Liver (tissue), 9 donors: ENCODE data around the gene CCDC50. TPM values are rescaled to one million over a fixed set of nuclear protein-coding genes. Genes with fewer than 3 reads are reported as not detected.

Experiments used
- DNase-seq: peaks from one replicate; pipeline ENCODE4 v3.0.0-alpha.2; 2017; ENCODE audit warnings: low spot score
- H3K27ac ChIP-seq, 2 donors: one replicate each; pipeline ENCODE4 v1.7.0; 2013; ENCODE audit warnings: inconsistent platforms in 2 of 2, low read length in 2 of 2, control low read depth in 1 of 2, low read depth in 1 of 2, mild to moderate bottlenecking in 1 of 2
- H3K27me3 ChIP-seq, 4 donors: one replicate each; pipeline versions ENCODE4 v1.6.1 to v1.7.0; 2013; ENCODE audit warnings: low read length in 3 of 4, inconsistent platforms in 1 of 4, mild to moderate bottlenecking in 1 of 4, moderate library complexity in 1 of 4; ENCODE audit not compliant: control insufficient read depth in 4 of 4, insufficient read depth in 4 of 4
- H3K36me3 ChIP-seq, 4 donors: one replicate each; pipeline versions ENCODE4 v1.6.1 to v1.7.0; 2013; ENCODE audit warnings: low read length in 3 of 4, mild to moderate bottlenecking in 3 of 4, low read depth in 1 of 4, moderate library complexity in 1 of 4; ENCODE audit not compliant: control insufficient read depth in 4 of 4, insufficient read depth in 3 of 4
- H3K4me1 ChIP-seq, 4 donors: one replicate each; pipeline versions ENCODE4 v1.6.1 to v1.7.0; 2013; ENCODE audit warnings: low read length in 3 of 4, mild to moderate bottlenecking in 3 of 4, moderate library complexity in 1 of 4; ENCODE audit not compliant: control insufficient read depth in 4 of 4, insufficient read depth in 4 of 4
- H3K4me3 ChIP-seq, 3 donors: one replicate each; pipeline versions ENCODE4 v1.6.1 to v1.7.0; 2013; ENCODE audit warnings: low read length in 3 of 3, control low read depth in 1 of 3, low read depth in 1 of 3, mild to moderate bottlenecking in 1 of 3
- H3K9ac ChIP-seq, 2 donors: one replicate each; pipeline ENCODE4 v1.7.0; 2013; ENCODE audit warnings: low read length in 2 of 2, mild to moderate bottlenecking in 2 of 2, moderate library complexity in 2 of 2, control low read depth in 1 of 2, low read depth in 1 of 2
- H3K9me3 ChIP-seq, 4 donors: one replicate each; pipeline versions ENCODE4 v1.6.1 to v1.7.0; 2013; ENCODE audit warnings: low read length in 3 of 4; ENCODE audit not compliant: control insufficient read depth in 4 of 4
- EGR1 ChIP-seq, 2 donors: IDR thresholded peaks; 2 replicates each; pipeline ENCODE4 v1.6.1; 2016 to 2018; ENCODE audit warnings: antibody characterized with exemption in 2 of 2, low read depth in 2 of 2
- FOXA1 ChIP-seq: IDR thresholded peaks from 2 replicates; pipeline ENCODE4 v1.6.1; 2016; ENCODE audit warnings: antibody characterized with exemption
- FOXA2 ChIP-seq: IDR thresholded peaks from 2 replicates; pipeline ENCODE4 v1.6.1; 2016; ENCODE audit warnings: antibody characterized with exemption
- GABPA ChIP-seq, 2 donors: IDR thresholded peaks in 1 of 2; conservative IDR thresholded peaks in 1 of 2; 2 replicates each; pipeline ENCODE4 v1.6.1; 2016; ENCODE audit warnings: antibody characterized with exemption in 2 of 2, mild to moderate bottlenecking in 1 of 2, moderate library complexity in 1 of 2
- HNF4A ChIP-seq, 2 donors: conservative IDR thresholded peaks; 2 replicates each; pipeline ENCODE4 v1.6.1; 2016; ENCODE audit warnings: antibody characterized with exemption in 2 of 2, mild to moderate bottlenecking in 2 of 2
- HNF4G ChIP-seq: IDR thresholded peaks from 2 replicates; pipeline ENCODE4 v1.6.1; 2016; ENCODE audit warnings: antibody characterized with exemption
- JUND ChIP-seq, 2 donors: IDR thresholded peaks; 2 replicates each; pipeline ENCODE4 v1.6.1; 2016; ENCODE audit warnings: antibody characterized with exemption in 2 of 2
- NR2F2 ChIP-seq: IDR thresholded peaks from 2 replicates; pipeline ENCODE4 v1.6.1; 2016; ENCODE audit warnings: antibody characterized with exemption
- RAD21 ChIP-seq, 2 donors: IDR thresholded peaks; 2 replicates each; pipeline ENCODE4 v1.6.1; 2016; ENCODE audit warnings: antibody characterized with exemption in 2 of 2, mild to moderate bottlenecking in 2 of 2
- RXRA ChIP-seq, 2 donors: IDR thresholded peaks; 2 replicates each; pipeline ENCODE4 v1.6.1; 2017 to 2018; ENCODE audit warnings: antibody characterized with exemption in 2 of 2, mild to moderate bottlenecking in 1 of 2
- SP1 ChIP-seq: IDR thresholded peaks from 2 replicates; pipeline ENCODE4 v1.6.1; 2018; ENCODE audit warnings: antibody characterized with exemption, mild to moderate bottlenecking
- TAF1 ChIP-seq: conservative IDR thresholded peaks from 2 replicates; pipeline ENCODE4 v1.6.1; 2016; ENCODE audit warnings: antibody characterized with exemption, mild to moderate bottlenecking
- YY1 ChIP-seq: IDR thresholded peaks from 2 replicates; pipeline ENCODE4 v1.6.1; 2016; ENCODE audit warnings: antibody characterized with exemption, mild to moderate bottlenecking
- WGBS: extraction: QIAGEN DNeasy Blood & Tissue Kit; methylation state at CpG from one replicate; pipeline ENCODE4 v1.1.7; 2013; 5-methylcytosine and 5-hydroxymethylcytosine counted together
- polyA plus RNA-seq, 2 donors: library from polyadenylated mRNA; stranded (reverse) in 1 of 2; unstranded in 1 of 2; fragments of 200-250 nt in 1 of 2; fragments of >200 nt in 1 of 2; fragmentation: Nextera tagmentation in 1 of 2; extraction: Ambion mirVana in 1 of 2; gene quantifications; one replicate each; pipeline versions ENCODE4 v1.2.1 to v1.2.3, GENCODE V29; 2013 to 2015
- total RNA-seq, 2 donors: library from RNA; depleted of rRNA; stranded (reverse); fragments of >200 nt; gene quantifications; one replicate each; pipeline ENCODE4 v1.2.3, GENCODE V29; 2014
- TF ChIP-seq, protein P1 (sequence below): fragments of 150-350 bp; IDR thresholded peaks from 2 replicates; pipeline ENCODE4 v1.5.1; 2017; ENCODE audit warnings: improper control_type of control experiment, low read depth, low read length; ENCODE audit not compliant: missing input control
- TF ChIP-seq, protein P2 (sequence below): IDR thresholded peaks from 2 replicates; pipeline ENCODE4 v1.6.1; 2016; ENCODE audit warnings: antibody characterized with exemption
- TF ChIP-seq, protein P3 (sequence below): IDR thresholded peaks from 2 replicates; pipeline ENCODE4 v1.6.1; 2016; ENCODE audit warnings: antibody characterized with exemption
- donor health status: healthy.
- donor health status: healthy.
- donor health status: healthy.
- donor health status: healthy.
- donor health status: healthy.

CCDC50 gene
- total and polyA plus RNA-seq, 4 donors = 15.4 to 69.0 (median 33.6) TPM

DNA sequence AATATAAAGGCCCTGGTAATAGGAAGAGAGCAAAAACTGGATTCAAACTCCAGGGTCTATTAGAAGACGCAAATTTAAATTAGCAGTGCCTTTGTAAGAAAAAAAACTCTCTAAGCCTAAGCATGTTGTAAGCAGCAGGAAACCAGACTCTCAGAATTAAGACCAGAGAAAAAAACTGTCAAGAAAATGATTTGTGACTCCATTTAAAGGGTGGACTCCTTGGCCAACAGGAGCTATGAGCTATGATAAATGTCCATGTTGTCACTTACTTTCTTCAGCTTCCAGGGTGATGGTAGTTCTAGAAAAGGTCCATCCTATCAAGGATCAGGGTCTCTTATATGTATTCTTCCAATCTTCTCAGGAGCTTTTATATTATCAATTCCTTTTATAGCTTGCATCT, 34.9 kb upstream of the CCDC50 start:
- WGBS = 100% methylated on average over 1 of the region's 1 CpG
- TF ChIP-seq FOXA2 = no peak
- no peak for TF ChIP-seq RAD21 (IDR thresholded peaks at IDR 0.05)
- TF ChIP-seq, protein P1, sequence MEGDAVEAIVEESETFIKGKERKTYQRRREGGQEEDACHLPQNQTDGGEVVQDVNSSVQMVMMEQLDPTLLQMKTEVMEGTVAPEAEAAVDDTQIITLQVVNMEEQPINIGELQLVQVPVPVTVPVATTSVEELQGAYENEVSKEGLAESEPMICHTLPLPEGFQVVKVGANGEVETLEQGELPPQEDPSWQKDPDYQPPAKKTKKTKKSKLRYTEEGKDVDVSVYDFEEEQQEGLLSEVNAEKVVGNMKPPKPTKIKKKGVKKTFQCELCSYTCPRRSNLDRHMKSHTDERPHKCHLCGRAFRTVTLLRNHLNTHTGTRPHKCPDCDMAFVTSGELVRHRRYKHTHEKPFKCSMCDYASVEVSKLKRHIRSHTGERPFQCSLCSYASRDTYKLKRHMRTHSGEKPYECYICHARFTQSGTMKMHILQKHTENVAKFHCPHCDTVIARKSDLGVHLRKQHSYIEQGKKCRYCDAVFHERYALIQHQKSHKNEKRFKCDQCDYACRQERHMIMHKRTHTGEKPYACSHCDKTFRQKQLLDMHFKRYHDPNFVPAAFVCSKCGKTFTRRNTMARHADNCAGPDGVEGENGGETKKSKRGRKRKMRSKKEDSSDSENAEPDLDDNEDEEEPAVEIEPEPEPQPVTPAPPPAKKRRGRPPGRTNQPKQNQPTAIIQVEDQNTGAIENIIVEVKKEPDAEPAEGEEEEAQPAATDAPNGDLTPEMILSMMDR = no peak
- no peak for TF ChIP-seq SP1
- no peak for TF ChIP-seq JUND (IDR thresholded peaks at IDR 0.05)
- TF ChIP-seq TAF1 = no peak
- TF ChIP-seq HNF4G = no peak
- TF ChIP-seq NR2F2 = no peak
- TF ChIP-seq FOXA1 = no peak
- no peak for TF ChIP-seq HNF4A (conservative IDR thresholded peaks at IDR 0.05)
- no peak for TF ChIP-seq YY1
- no peak for TF ChIP-seq GABPA (IDR thresholded peaks at IDR 0.05 in 1 of 2, conservative IDR thresholded peaks at IDR 0.05 in 1 of 2)
- TF ChIP-seq RXRA (IDR thresholded peaks at IDR 0.05) = no peak
- no peak for TF ChIP-seq EGR1 (IDR thresholded peaks at IDR 0.05; ENCODE audit: low read depth in 2 of 2)
- TF ChIP-seq, protein P2, sequence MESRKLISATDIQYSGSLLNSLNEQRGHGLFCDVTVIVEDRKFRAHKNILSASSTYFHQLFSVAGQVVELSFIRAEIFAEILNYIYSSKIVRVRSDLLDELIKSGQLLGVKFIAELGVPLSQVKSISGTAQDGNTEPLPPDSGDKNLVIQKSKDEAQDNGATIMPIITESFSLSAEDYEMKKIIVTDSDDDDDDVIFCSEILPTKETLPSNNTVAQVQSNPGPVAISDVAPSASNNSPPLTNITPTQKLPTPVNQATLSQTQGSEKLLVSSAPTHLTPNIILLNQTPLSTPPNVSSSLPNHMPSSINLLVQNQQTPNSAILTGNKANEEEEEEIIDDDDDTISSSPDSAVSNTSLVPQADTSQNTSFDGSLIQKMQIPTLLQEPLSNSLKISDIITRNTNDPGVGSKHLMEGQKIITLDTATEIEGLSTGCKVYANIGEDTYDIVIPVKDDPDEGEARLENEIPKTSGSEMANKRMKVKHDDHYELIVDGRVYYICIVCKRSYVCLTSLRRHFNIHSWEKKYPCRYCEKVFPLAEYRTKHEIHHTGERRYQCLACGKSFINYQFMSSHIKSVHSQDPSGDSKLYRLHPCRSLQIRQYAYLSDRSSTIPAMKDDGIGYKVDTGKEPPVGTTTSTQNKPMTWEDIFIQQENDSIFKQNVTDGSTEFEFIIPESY = no peak
- Histone ChIP-seq H3K27me3 (no peaks in the 10 kb centered on the region), H3K9me3 (no peaks in the 10 kb centered on the region), H3K4me3 (no peak overlapping the region), H3K27ac (no peak overlapping the region), H3K9ac (no peak overlapping the region), H3K4me1 (no peaks in the 10 kb centered on the region), H3K36me3 (no peaks in the 10 kb centered on the region)
- no peak for DNase-seq

DNA sequence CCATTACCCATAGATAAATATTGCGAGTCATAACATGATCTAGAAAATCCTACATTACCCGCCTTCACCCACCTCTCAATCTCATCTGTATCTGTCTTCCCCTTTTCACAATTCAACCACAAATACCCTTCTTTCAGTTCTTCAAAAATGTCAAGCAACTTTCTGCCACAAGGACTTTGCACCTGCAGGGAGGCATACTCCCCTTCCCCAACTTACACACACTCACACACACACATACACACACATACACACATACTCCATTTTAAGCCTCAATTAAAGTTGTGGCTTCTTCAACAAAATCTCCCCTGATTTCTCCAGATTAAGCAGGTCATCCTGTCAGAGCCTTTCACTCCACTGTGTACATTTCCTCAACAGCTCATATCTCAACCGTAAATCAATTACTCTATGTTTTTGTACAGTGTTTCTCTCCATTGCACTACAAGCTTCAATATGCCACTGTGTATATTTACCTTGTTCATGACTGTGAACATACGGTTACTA, 33.1 kb upstream of the CCDC50 start:
- no peaks in the 10 kb centered on the region for H3K9me3 ChIP-seq
- no peak overlapping the region for H3K27ac ChIP-seq
- no peaks in the 10 kb centered on the region for H3K4me1 ChIP-seq
- H3K27me3 ChIP-seq = no peaks in the 10 kb centered on the region
- TF ChIP-seq, protein P3, sequence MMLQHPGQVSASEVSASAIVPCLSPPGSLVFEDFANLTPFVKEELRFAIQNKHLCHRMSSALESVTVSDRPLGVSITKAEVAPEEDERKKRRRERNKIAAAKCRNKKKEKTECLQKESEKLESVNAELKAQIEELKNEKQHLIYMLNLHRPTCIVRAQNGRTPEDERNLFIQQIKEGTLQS = no peak
- TF ChIP-seq FOXA2 (no peak), YY1 (no peak)
- H3K9ac ChIP-seq = no peak overlapping the region
- no peak overlapping the region for H3K4me3 ChIP-seq
- no peaks in the 10 kb centered on the region for H3K36me3 ChIP-seq
- WGBS = 72% methylated on average over 4 of the region's 4 CpGs
- no peak for DNase-seq

DNA sequence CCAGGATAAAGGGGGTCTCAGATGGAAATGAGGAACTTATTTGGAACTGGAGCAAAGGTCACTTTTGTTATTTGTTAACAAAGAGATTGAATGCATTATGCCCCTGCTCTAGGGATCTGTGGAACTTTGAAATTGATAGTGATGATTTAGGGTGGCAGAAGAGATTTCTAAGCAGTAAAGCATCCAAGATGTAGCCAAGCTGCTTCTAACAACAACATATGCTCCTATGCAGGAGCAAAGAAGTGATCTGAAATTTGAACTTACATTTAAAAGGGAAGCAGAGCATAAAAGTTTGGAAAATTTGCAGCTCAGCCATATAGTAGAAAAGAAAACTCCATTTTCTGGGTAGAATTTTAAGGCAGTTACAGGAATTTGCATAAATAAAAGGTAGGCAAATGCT, 30.3 kb upstream of the CCDC50 start:
- no peak overlapping the region for H3K4me3 ChIP-seq
- no peaks in the 10 kb centered on the region for H3K4me1 ChIP-seq
- no peak overlapping the region for H3K9ac ChIP-seq
- TF ChIP-seq RAD21 (IDR thresholded peaks at IDR 0.05) = no peak
- H3K27ac ChIP-seq = no peak overlapping the region
- no peaks in the 10 kb centered on the region for H3K27me3 ChIP-seq
- no peaks in the 10 kb centered on the region for H3K9me3 ChIP-seq
- H3K36me3 ChIP-seq = no peaks in the 10 kb centered on the region
- no peak for DNase-seq
